ENCODE measurements around the gene HIVEP2.

HIVEP2 gene

GRCh38 chr6:142708651-142709050, 236.3 kb downstream of the HIVEP2 start:
- DNase-seq = no peak

DNA sequence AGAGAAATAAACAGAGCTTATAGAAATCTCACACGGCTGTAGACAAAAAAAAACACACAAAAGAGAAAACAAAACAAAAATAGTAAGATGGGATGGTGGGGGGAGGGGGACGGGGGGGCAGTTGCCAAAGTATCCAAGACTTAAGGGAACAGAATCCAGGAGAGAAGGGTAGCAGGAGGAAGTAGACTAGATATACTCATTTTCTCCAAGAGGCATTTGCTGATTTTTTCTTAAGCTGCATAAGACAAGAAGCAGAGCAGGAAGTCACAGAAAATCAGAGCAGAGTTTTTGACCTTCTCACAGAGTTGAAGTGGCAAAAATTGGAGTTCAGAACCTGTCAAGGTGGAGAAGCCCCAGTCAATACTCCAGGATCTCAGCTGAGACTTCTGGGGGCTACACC, 237.7 kb downstream of the HIVEP2 start:
- DNase-seq = no peak

DNA sequence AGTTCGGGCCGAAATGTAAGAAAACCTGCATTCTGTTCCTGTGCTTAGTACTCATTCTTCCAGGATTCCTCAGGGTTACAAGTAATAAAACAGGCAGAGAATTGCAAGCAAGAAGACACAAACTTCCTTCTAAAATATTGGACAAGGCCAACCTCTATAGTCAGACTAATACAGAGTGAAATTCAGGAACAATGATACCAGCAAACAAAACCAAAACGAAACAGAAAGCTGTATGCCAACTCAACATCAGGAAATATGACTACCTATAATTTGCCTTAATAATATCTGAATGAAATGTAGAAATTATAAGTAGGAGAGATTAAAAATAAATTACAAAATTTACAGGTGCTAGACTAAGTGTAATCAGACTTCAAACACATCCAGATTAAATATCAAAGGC, 238.8 kb downstream of the HIVEP2 start:
- DNase-seq = no peak

- no peak for DNase-seq
These were observed 239.9 kb downstream of the HIVEP2 start for GRCh38 chr6:142705054-142705453.

DNA sequence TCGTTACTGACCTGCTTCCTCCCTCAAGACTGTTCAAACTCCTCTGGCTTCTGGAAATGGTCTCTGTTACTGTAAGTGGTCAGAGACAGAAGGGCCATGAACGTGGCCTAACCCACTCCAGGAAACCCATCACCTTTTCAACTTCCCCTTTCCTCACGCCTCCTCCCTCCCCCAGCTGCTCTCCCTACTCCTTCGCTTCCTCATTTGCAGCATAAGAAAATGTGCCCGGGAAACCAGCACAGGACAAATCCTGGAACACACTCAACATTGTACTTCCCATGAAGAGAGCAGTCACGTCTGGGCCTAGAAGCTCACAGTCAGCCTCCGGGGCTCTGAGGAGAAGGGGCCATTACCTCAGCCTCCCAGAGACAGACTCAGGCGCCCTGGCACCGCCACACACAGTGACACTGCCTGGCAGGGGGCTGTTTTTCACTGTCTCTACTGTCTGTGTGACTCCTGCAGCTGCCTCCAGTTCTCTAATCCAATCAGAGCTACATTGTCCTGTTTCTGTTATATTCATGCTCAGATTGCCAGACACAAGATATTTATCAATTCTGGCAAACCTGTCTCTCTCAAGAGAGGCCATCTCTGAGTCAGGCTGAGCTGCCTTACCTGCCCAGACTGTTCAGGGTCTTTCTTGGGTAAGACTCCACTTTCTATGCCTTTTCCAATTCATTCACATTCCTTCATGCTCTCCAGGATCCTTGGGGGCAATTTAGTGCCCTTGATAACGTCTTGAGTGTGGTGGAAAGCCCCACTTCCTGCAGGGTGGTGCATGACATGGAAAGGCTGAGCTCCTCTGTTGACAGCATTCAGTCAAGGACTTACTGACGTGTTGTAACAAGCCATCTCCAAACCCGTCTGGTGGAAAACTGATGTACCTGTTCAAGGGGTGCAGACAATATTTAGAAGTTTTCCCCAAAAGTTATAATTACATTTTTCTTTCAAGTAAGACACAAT, 242.2 kb downstream of the HIVEP2 start:
- DNase-seq = peak in 37 of 56 donors; percentile 9 to 59 (median 35)

All from amygdala (tissue), 56 donors.